Panc1 (cell line): ENCODE data around the gene WDR49. TPM values are rescaled to one million over a fixed set of nuclear protein-coding genes. Genes with fewer than 3 reads are reported as not detected.

Experiments
- ATAC-seq: fragments of 200-7000 bp; cut with Tn5 transposase; 2 replicates; pipeline ENCODE4 v1.9.1; 2020; ENCODE audit warnings: mild to moderate bottlenecking, moderate library complexity
- BruUV-seq: library from RNA; stranded (reverse); fragments of 400-500 nt; replicated peaks from 2 replicates; lab custom pipeline; 2021; lab: Mats Ljungman, UMichigan
- CTCF ChIA-PET: fragments of 300-600 bp; sonication (Branson Sonifier 250); formaldehyde crosslinking; loops from one replicate; lab custom pipeline; 2022; ENCODE audit warnings: antibody characterized with exemption; lab: Charles Lee
- POLR2A ChIA-PET: fragments of 300-600 bp; sonication (Branson Sonifier 250); formaldehyde crosslinking; loops from one replicate; lab custom pipeline; 2022; ENCODE audit warnings: antibody characterized with exemption; lab: Charles Lee
- DNase-seq: peaks from one replicate; pipeline ENCODE4 v3.0.0-alpha.2; 2010; ENCODE audit warnings: low read depth, low spot score
- H3K27ac ChIP-seq: 2 replicates; pipeline ENCODE4 v1.5.1; 2011; ENCODE audit warnings: mild to moderate bottlenecking, low read length, inconsistent platforms
- H3K27me3 ChIP-seq: fragments of 200-500 bp; sonication (Bioruptor generic); 2 replicates; pipeline ENCODE4 v1.6.0; 2014; ENCODE audit warnings: low read length, inconsistent platforms; ENCODE audit not compliant: control insufficient read depth, insufficient read depth
- H3K36me3 ChIP-seq: fragments of 200-500 bp; sonication (Bioruptor generic); 2 replicates; pipeline ENCODE4 v1.5.1; 2014; ENCODE audit warnings: inconsistent platforms, mild to moderate bottlenecking, low read length, moderate library complexity; ENCODE audit not compliant: control insufficient read depth, insufficient read depth
- H3K4me1 ChIP-seq: 2 replicates; pipeline ENCODE4 v1.5.1; 2011; ENCODE audit warnings: inconsistent platforms, mild to moderate bottlenecking, low read length, moderate library complexity; ENCODE audit not compliant: control insufficient read depth, insufficient read depth
- H3K4me3 ChIP-seq, 2 experiments: 2 replicates each; pipeline ENCODE4 v1.5.1; 2011 to 2012; ENCODE audit warnings: low read depth in 2 of 2, low read length in 2 of 2, mild to moderate bottlenecking in 2 of 2, inconsistent platforms in 1 of 2, moderate library complexity in 1 of 2
- H3K9me3 ChIP-seq: fragments of 200-500 bp; sonication (Bioruptor generic); 2 replicates; pipeline ENCODE4 v1.5.1; 2014; ENCODE audit warnings: low read depth, mild to moderate bottlenecking, inconsistent platforms, low read length, moderate library complexity; ENCODE audit not compliant: control insufficient read depth, insufficient read depth
- CTCF ChIP-seq: fragments of 450-650 bp; IDR thresholded peaks from 2 replicates; pipeline ENCODE4 v1.5.1; 2017; ENCODE audit warnings: mild to moderate bottlenecking
- POLR2AphosphoS5 ChIP-seq: IDR thresholded peaks from 2 replicates; pipeline ENCODE4 v1.6.1; 2012; ENCODE audit warnings: mild to moderate bottlenecking, low read depth, low read length, moderate library complexity
- REST ChIP-seq, 2 experiments: IDR thresholded peaks; 2 replicates each; pipeline ENCODE4 v1.6.1; 2011 to 2012; ENCODE audit warnings: low read depth in 2 of 2, control low read depth in 1 of 2, low read length in 1 of 2, mild to moderate bottlenecking in 1 of 2, moderate library complexity in 1 of 2; ENCODE audit not compliant: insufficient read depth in 1 of 2
- SIN3A ChIP-seq: IDR thresholded peaks from 2 replicates; pipeline ENCODE4 v1.6.1; 2012; ENCODE audit warnings: low read depth, mild to moderate bottlenecking, low read length, moderate library complexity, borderline replicate concordance; ENCODE audit not compliant: insufficient read depth
- TCF7L2 ChIP-seq: IDR thresholded peaks from 2 replicates; pipeline ENCODE4 v1.6.1; 2011; ENCODE audit warnings: mild to moderate bottlenecking, low read depth, low read length, inconsistent platforms
- in situ Hi-C: cut with HindIII; loops from 2 replicates; pipeline ENCODE4 v1.10.0; 2016; ENCODE audit warnings: low sequenced_read_pairs, low pct_unique_long_range_greater_than_20kb
- intact Hi-C: fragments of 100-400 bp; cut with micrococcal nuclease; formaldehyde crosslinking; loops from one replicate; pipeline ENCODE4 v1.10.0; 2022; ENCODE audit not compliant: unreplicated experiment
- total RNA-seq: library from RNA; stranded (reverse); gene quantifications from one replicate; pipeline ENCODE4 v1.2.1, GENCODE V29; 2021; ENCODE audit not compliant: unreplicated experiment

The WDR49 gene
- total RNA-seq, 1 experiment from 2014 or later: 0.23 TPM

DNA sequence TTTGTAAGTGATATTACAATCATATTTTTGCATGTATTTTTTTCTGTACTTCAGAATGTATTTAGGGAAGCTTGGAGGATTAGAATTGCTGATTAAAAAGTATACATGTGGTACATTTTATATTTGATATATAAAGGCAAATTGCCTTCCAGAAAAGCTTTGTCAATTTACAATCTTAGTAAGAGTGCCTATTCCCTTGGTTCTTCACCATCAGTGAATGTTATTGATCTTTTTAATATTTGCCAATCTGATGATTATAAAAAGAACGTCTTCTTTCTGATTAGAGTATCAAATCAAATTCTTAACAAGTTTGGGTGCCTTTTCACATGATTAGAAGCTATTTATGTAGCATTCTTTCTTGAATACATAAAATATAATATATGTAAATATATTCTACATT is 9.1 kb downstream of the WDR49 start:
- no peaks in the 10 kb centered on the region for H3K36me3 ChIP-seq
- in situ Hi-C loops (no loop called here), intact Hi-C loops (no loop called here)
- TF ChIP-seq CTCF (no peak), TCF7L2 (no peak), SIN3A (no peak), POLR2AphosphoS5 (no peak), REST (IDR thresholded peaks at IDR 0.05; ENCODE audit: insufficient read depth in 1 of 2, low read depth in 2 of 2, low read length in 1 of 2) (no peak)
- DNase-seq: no peak
- no peak overlapping the region for H3K27ac ChIP-seq
- no peak for ATAC-seq
- H3K27me3 ChIP-seq: no peaks in the 10 kb centered on the region
- ChIA-PET POLR2A (no interaction called here), CTCF (no interaction called here)
- no peak overlapping the region for H3K4me3 ChIP-seq
- H3K9me3 ChIP-seq: peaks cover 6% of the 10 kb centered on the region; the same call in 1 of the 2 replicates
- BruUV-seq: no TSS peak
- H3K4me1 ChIP-seq: no peaks in the 10 kb centered on the region

- in situ Hi-C loops: no loop called here
Measured at GRCh38 chr3:167631471-167631870, 22.3 kb downstream of the WDR49 start.

More at GRCh38 chr3:167631471-167631870, 22.3 kb downstream of the WDR49 start:
- Histone ChIP-seq H3K27ac (no peak overlapping the region), H3K9me3 (no peaks in the 10 kb centered on the region), H3K27me3 (no peaks in the 10 kb centered on the region), H3K4me3 (no peak overlapping the region), H3K4me1 (no peaks in the 10 kb centered on the region), H3K36me3 (no peaks in the 10 kb centered on the region)
- POLR2A ChIA-PET: no interaction called here
- ATAC-seq (no peak), DNase-seq (no peak)
- intact Hi-C loops: no loop called here
- CTCF ChIA-PET: no interaction called here
- no TSS peak for BruUV-seq
- TF ChIP-seq POLR2AphosphoS5 (no peak), REST (IDR thresholded peaks at IDR 0.05; ENCODE audit: insufficient read depth in 1 of 2, low read depth in 2 of 2, low read length in 1 of 2) (no peak), CTCF (no peak), SIN3A (no peak), TCF7L2 (no peak)
